Activated CD4-positive, alpha-beta T cell treated with anti-CD3 and anti-CD28 coated beads, Interleukin-2, amount 10 ng/mL, durations not matched to agents 24 days and 14 days (primary cell): ENCODE results near the gene ZBP1. TPM values are rescaled to one million over a fixed set of nuclear protein-coding genes. Genes with fewer than 3 reads are reported as not detected.
"Not testable (repeated sequence)": the region's sequence is repeated elsewhere in the genome, so short reads cannot be mapped to it uniquely, and the experiment has no call there.

Experiments used
- DNase-seq: peaks from one replicate; pipeline ENCODE4 v3.0.0; 2022
- H3K27ac Mint-ChIP-seq: one replicate; pipeline ENCODE4 v1.8.0; 2022; ENCODE audit warnings: mild to moderate bottlenecking, mixed read lengths
- H3K27me3 Mint-ChIP-seq: one replicate; pipeline ENCODE4 v1.8.0; 2022; ENCODE audit warnings: mixed read lengths
- H3K36me3 Mint-ChIP-seq: one replicate; pipeline ENCODE4 v1.8.0; 2022; ENCODE audit warnings: low read depth, mild to moderate bottlenecking, mixed read lengths
- H3K4me1 Mint-ChIP-seq: one replicate; pipeline ENCODE4 v1.8.0; 2021; ENCODE audit warnings: mixed read lengths
- H3K4me3 Mint-ChIP-seq: one replicate; pipeline ENCODE4 v1.8.0; 2022; ENCODE audit warnings: mild to moderate bottlenecking, moderate library complexity, mixed read lengths
- H3K9me3 Mint-ChIP-seq: one replicate; pipeline ENCODE4 v1.8.0; 2021; ENCODE audit warnings: mixed read lengths
- intact Hi-C: fragments of 100-400 bp; cut with micrococcal nuclease; formaldehyde crosslinking; loops from one replicate; pipeline ENCODE4 v1.15.1; 2023
- total RNA-seq: library from RNA; stranded (reverse); gene quantifications from 2 replicates; pipeline ENCODE4 v1.2.3, GENCODE V29; 2022

The ZBP1 gene
- total RNA-seq, 1 donor from 2014 or later, result 0.51 TPM

GRCh38 chr20:57638895-57639236, 18.6 kb upstream of the ZBP1 start:
- Mint-ChIP-seq H3K4me3 (no peak overlapping the region), H3K36me3 (peaks cover 7% of the 10 kb centered on the region), H3K9me3 (peaks cover 30% of the 10 kb centered on the region), H3K4me1 (peaks cover 10% of the 10 kb centered on the region), H3K27me3 (peaks cover 75% of the 10 kb centered on the region), H3K27ac (no peak overlapping the region)
- intact Hi-C loops, result no loop called here
- no peak for DNase-seq

- peaks cover 75% of the 10 kb centered on the region for H3K27me3 Mint-ChIP-seq
- peaks cover 14% of the 10 kb centered on the region for H3K4me1 Mint-ChIP-seq
Measured at GRCh38 chr20:57638173-57638894, 18.1 kb upstream of the ZBP1 start.

GRCh38 chr20:57633945-57634491, 13.8 kb upstream of the ZBP1 start:
- Mint-ChIP-seq H3K27ac (peak overlapping the region; percentile 46), H3K27me3 (peaks cover 82% of the 10 kb centered on the region), H3K9me3 (peaks cover 37% of the 10 kb centered on the region), H3K4me1 (peaks cover 32% of the 10 kb centered on the region), H3K4me3 (peak overlapping the region; percentile 16), H3K36me3 (peaks cover 11% of the 10 kb centered on the region)
- intact Hi-C loops, result loop anchor here (2.0 kb wide), 1 partner anchor 15 kb away; no protein-coding TSS in a partner anchor
- peak; percentile 83 for DNase-seq

More at GRCh38 chr20:57638173-57638894, 18.1 kb upstream of the ZBP1 start:
- no peak overlapping the region for H3K4me3 Mint-ChIP-seq
- H3K9me3 Mint-ChIP-seq, result peaks cover 30% of the 10 kb centered on the region
- no peak overlapping the region for H3K27ac Mint-ChIP-seq
- intact Hi-C loops, result no loop called here
- H3K36me3 Mint-ChIP-seq, result peaks cover 7% of the 10 kb centered on the region
- DNase-seq, result no peak

- intact Hi-C loops, result no loop called here
- Mint-ChIP-seq H3K4me3 (no peak overlapping the region), H3K9me3 (peaks cover 33% of the 10 kb centered on the region), H3K36me3 (peaks cover 11% of the 10 kb centered on the region), H3K27me3 (peaks cover 70% of the 10 kb centered on the region), H3K27ac (no peak overlapping the region), H3K4me1 (peaks cover 43% of the 10 kb centered on the region)
- no peak for DNase-seq
Measured at GRCh38 chr20:57632286-57632685, 12.1 kb upstream of the ZBP1 start.

GRCh38 chr20:57630061-57630460, 9.8 kb upstream of the ZBP1 start:
- DNase-seq, result no peak
- H3K36me3 Mint-ChIP-seq, result peaks cover 10% of the 10 kb centered on the region
- H3K9me3 Mint-ChIP-seq, result peaks cover 21% of the 10 kb centered on the region
- H3K4me1 Mint-ChIP-seq, result peaks cover 51% of the 10 kb centered on the region
- H3K4me3 Mint-ChIP-seq, result peak overlapping the region; percentile 84
- peak overlapping the region; percentile 38 for H3K27ac Mint-ChIP-seq
- intact Hi-C loops, result no loop called here
- H3K27me3 Mint-ChIP-seq, result peaks cover 49% of the 10 kb centered on the region

GRCh38 chr20:57629491-57629901, 9.3 kb upstream of the ZBP1 start:
- Mint-ChIP-seq H3K4me3 (peak overlapping the region; percentile 84), H3K9me3 (peaks cover 22% of the 10 kb centered on the region), H3K36me3 (peaks cover 11% of the 10 kb centered on the region), H3K27me3 (peaks cover 46% of the 10 kb centered on the region), H3K27ac (peak overlapping the region; percentile 38), H3K4me1 (peaks cover 47% of the 10 kb centered on the region)
- DNase-seq, intact Hi-C loops: not testable (repeated sequence)

- H3K4me3 Mint-ChIP-seq, result not testable (repeated sequence)
- peaks cover 41% of the 10 kb centered on the region for H3K4me1 Mint-ChIP-seq
Measured at GRCh38 chr20:57628962-57629308, 8.7 kb upstream of the ZBP1 start.

GRCh38 chr20:57628047-57628961, 8.1 kb upstream of the ZBP1 start:
- intact Hi-C loops, result loop anchor here (1.0 kb wide), 1 partner anchor 9 kb away; no protein-coding TSS in a partner anchor

More at GRCh38 chr20:57628962-57629308, 8.7 kb upstream of the ZBP1 start:
- peaks cover 11% of the 10 kb centered on the region for H3K36me3 Mint-ChIP-seq
- not testable (repeated sequence) for DNase-seq
- H3K27me3 Mint-ChIP-seq, result peaks cover 40% of the 10 kb centered on the region
- intact Hi-C loops, result loop anchor here (1.0 kb wide), 1 partner anchor 10 kb away; no protein-coding TSS in a partner anchor
- H3K9me3 Mint-ChIP-seq, result peaks cover 25% of the 10 kb centered on the region
- H3K27ac Mint-ChIP-seq, result peak overlapping the region; percentile 50

GRCh38 chr20:57627339-57627738, 7.1 kb upstream of the ZBP1 start:
- H3K4me1 Mint-ChIP-seq, result peaks cover 39% of the 10 kb centered on the region
- peak overlapping the region; percentile 53 for H3K27ac Mint-ChIP-seq
- DNase-seq, result no peak
- peaks cover 13% of the 10 kb centered on the region for H3K36me3 Mint-ChIP-seq
- H3K9me3 Mint-ChIP-seq, result peaks cover 24% of the 10 kb centered on the region
- peaks cover 32% of the 10 kb centered on the region for H3K27me3 Mint-ChIP-seq
- no peak overlapping the region for H3K4me3 Mint-ChIP-seq
- intact Hi-C loops, result no loop called here

More at GRCh38 chr20:57628047-57628961, 8.1 kb upstream of the ZBP1 start:
- Mint-ChIP-seq H3K4me1 (peaks cover 37% of the 10 kb centered on the region), H3K4me3 (peak overlapping the region; percentile 67), H3K27ac (peak overlapping the region; percentile 92), H3K36me3 (peaks cover 13% of the 10 kb centered on the region), H3K27me3 (peaks cover 41% of the 10 kb centered on the region), H3K9me3 (peaks cover 26% of the 10 kb centered on the region)
- peak; percentile 80 for DNase-seq

GRCh38 chr20:57625978-57626377, 5.8 kb upstream of the ZBP1 start:
- H3K27ac Mint-ChIP-seq, result no peak overlapping the region
- H3K4me3 Mint-ChIP-seq, result no peak overlapping the region
- intact Hi-C loops, result no loop called here
- DNase-seq, result no peak
- H3K9me3 Mint-ChIP-seq, result peaks cover 24% of the 10 kb centered on the region
- peaks cover 13% of the 10 kb centered on the region for H3K36me3 Mint-ChIP-seq
- H3K4me1 Mint-ChIP-seq, result peaks cover 45% of the 10 kb centered on the region
- peaks cover 19% of the 10 kb centered on the region for H3K27me3 Mint-ChIP-seq

- intact Hi-C loops, result no loop called here
- H3K27ac Mint-ChIP-seq, result no peak overlapping the region
- no peak for DNase-seq
- H3K9me3 Mint-ChIP-seq, result peaks cover 23% of the 10 kb centered on the region
- H3K4me1 Mint-ChIP-seq, result peaks cover 51% of the 10 kb centered on the region
- H3K4me3 Mint-ChIP-seq, result no peak overlapping the region
- peaks cover 16% of the 10 kb centered on the region for H3K27me3 Mint-ChIP-seq
- H3K36me3 Mint-ChIP-seq, result peaks cover 13% of the 10 kb centered on the region
Measured at GRCh38 chr20:57625181-57625958, 5.1 kb upstream of the ZBP1 start.

- H3K36me3 Mint-ChIP-seq, result peaks cover 8% of the 10 kb centered on the region
- H3K4me3 Mint-ChIP-seq, result no peak overlapping the region
- intact Hi-C loops, result no loop called here
- peaks cover 19% of the 10 kb centered on the region for H3K9me3 Mint-ChIP-seq
- H3K4me1 Mint-ChIP-seq, result peaks cover 49% of the 10 kb centered on the region
- no peak for DNase-seq
- no peak overlapping the region for H3K27ac Mint-ChIP-seq
- peaks cover 7% of the 10 kb centered on the region for H3K27me3 Mint-ChIP-seq
Measured at GRCh38 chr20:57624124-57624523, 3.9 kb upstream of the ZBP1 start.
